Omental fat pad (tissue), 4 donors: ENCODE measurements around the gene MCC. TPM values are rescaled to one million over a fixed set of nuclear protein-coding genes. Genes with fewer than 3 reads are reported as not detected.

Experiments used
- ATAC-seq: fragments of 150-250 bp; one replicate; pipeline ENCODE4 v1.9.1; 2016; ENCODE audit warnings: mild to moderate bottlenecking, moderate library complexity; ENCODE audit not compliant: low FRiP score
- DNase-seq: peaks from one replicate; pipeline ENCODE4 v3.0.0-alpha.2; 2019; ENCODE audit warnings: low spot score
- CTCF ChIP-seq, 3 donors: fragments of 450-650 bp; IDR thresholded peaks; one replicate each; pipeline ENCODE4 v1.5.1; 2016 to 2017; ENCODE audit warnings: antibody characterized with exemption in 3 of 3, mild to moderate bottlenecking in 3 of 3, moderate library complexity in 2 of 3
- total RNA-seq, 4 donors: library from RNA; depleted of rRNA; stranded (reverse); fragments of >200 nt; gene quantifications; one replicate each; pipeline ENCODE4 v1.1.0, GENCODE V29; 2016

MCC gene
- total RNA-seq, 4 donors from 2014 or later: 32.8 to 56.3 (median 44.4) TPM

- ATAC-seq (no peak), DNase-seq (no peak)
- no peak for TF ChIP-seq CTCF (IDR thresholded peaks at IDR 0.05)
These were observed 216.4 kb downstream of the MCC start for GRCh38 chr5:113271745-113272454.

GRCh38 chr5:113271015-113271414 lies 217.2 kb downstream of the MCC start:
- no peak for ATAC-seq
- DNase-seq: no peak
- TF ChIP-seq CTCF (IDR thresholded peaks at IDR 0.05): no peak

DNA sequence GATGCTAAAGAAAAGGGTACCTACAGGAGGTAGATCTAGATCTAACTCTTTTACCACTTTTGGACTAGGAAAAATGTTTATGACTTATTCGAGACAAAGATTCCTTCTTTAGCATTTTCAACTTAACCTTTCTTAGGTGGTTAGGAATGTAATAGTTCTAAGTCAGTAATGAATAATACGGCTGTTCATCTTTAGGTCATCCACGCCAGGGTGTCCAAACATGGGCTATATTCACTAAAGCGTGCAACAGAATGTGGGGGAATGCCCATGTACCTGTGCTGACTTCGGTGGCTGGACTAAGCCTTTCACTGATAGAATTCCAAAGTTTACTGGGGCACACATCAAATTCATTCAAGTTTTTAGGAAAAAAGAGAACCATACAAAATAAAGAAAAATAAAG lies 218.2 kb downstream of the MCC start:
- DNase-seq: no peak
- TF ChIP-seq CTCF (IDR thresholded peaks at IDR 0.05): no peak
- ATAC-seq: no peak

GRCh38 chr5:113269023-113269997 lies 218.9 kb downstream of the MCC start:
- DNase-seq: no peak
- no peak for ATAC-seq
- TF ChIP-seq CTCF (IDR thresholded peaks at IDR 0.05): no peak

DNA sequence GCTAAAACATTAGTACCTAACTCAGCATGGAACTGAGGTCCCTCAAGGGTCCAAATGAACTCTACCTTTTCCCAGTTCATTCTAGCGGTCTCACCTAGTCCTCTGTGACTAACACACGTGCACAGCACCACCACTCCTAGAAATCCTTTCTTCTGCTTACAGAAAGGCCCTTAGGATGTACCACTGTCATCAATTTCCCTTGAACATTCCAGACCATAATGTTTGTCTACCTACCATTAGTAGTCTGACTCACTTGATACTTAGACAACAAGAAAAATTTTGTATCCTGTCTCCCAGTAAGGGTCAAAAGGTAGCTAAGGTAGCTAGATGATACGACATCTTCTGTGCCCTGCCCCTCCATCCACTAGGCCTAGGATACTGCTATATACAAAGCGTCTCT lies 220.0 kb downstream of the MCC start:
- no peak for ATAC-seq
- no peak for DNase-seq
- no peak for TF ChIP-seq CTCF (IDR thresholded peaks at IDR 0.05)

GRCh38 chr5:113267361-113267900 lies 220.8 kb downstream of the MCC start:
- no peak for ATAC-seq
- TF ChIP-seq CTCF (IDR thresholded peaks at IDR 0.05): no peak
- DNase-seq: no peak
